Breast epithelium (tissue), 4 donors: ENCODE measurements around the gene C1orf159. TPM values are rescaled to one million over a fixed set of nuclear protein-coding genes. Genes with fewer than 3 reads are reported as not detected.
"Not testable (repeated sequence)": the region's sequence is repeated elsewhere in the genome, so short reads cannot be mapped to it uniquely, and the experiment has no call there.

Experiments
- DNase-seq, 2 donors: peaks; one replicate each; pipeline ENCODE4 v3.0.0-alpha.2; 2019; ENCODE audit warnings: low spot score in 2 of 2
- H3K27ac ChIP-seq, 2 donors: fragments of 200-600 bp; sonication (generic) in 1 of 2; one replicate each; pipeline ENCODE4 v1.5.1; 2016 to 2019; ENCODE audit warnings: mild to moderate bottlenecking in 1 of 2
- H3K27me3 ChIP-seq, 2 donors: fragments of 200-600 bp; sonication (generic) in 1 of 2; one replicate each; pipeline versions ENCODE4 v1.5.1 to v1.6.0; 2017 to 2019; ENCODE audit warnings: control low read depth in 1 of 2, mild to moderate bottlenecking in 1 of 2
- H3K36me3 ChIP-seq: fragments of 200-600 bp; one replicate; pipeline ENCODE4 v1.5.1; 2019
- H3K4me1 ChIP-seq, 2 donors: fragments of 200-600 bp; sonication (generic); one replicate each; pipeline ENCODE4 v1.5.1; 2016 to 2019; ENCODE audit warnings: control low read depth in 1 of 2
- H3K4me3 ChIP-seq, 3 donors: fragments of 200-600 bp; sonication (generic); 1 replicate in 2 of 3; 2 replicates in 1 of 3; pipeline ENCODE4 v1.5.1; 2016 to 2019; ENCODE audit warnings: mild to moderate bottlenecking in 3 of 3, moderate library complexity in 2 of 3
- H3K9me3 ChIP-seq, 2 donors: fragments of 200-600 bp; sonication (generic) in 1 of 2; one replicate each; pipeline ENCODE4 v1.5.1; 2016 to 2019; ENCODE audit warnings: control low read depth in 1 of 2
- POLR2A ChIP-seq: fragments of 450-650 bp; IDR thresholded peaks from one replicate; pipeline ENCODE4 v1.6.1; 2016; ENCODE audit warnings: antibody characterized with exemption, mild to moderate bottlenecking, moderate library complexity
- POLR2AphosphoS5 ChIP-seq, 3 donors: sonication (generic); formaldehyde crosslinking; IDR thresholded peaks; one replicate each; pipeline ENCODE4 v1.6.1; 2017; ENCODE audit warnings: antibody characterized with exemption in 3 of 3
- intact Hi-C: fragments of 100-400 bp; cut with DNase I; formaldehyde crosslinking; loops from one replicate; pipeline ENCODE4 v1.15.1; 2023; ENCODE audit warnings: low total_unique reads
- total RNA-seq, 3 donors: library from RNA; depleted of rRNA; stranded (reverse); fragments of >200 nt; gene quantifications; one replicate each; pipeline ENCODE4 v1.1.0, GENCODE V29; 2016
- TF ChIP-seq, protein P1 (sequence below), 3 donors: fragments of 450-650 bp; IDR thresholded peaks; one replicate each; pipeline ENCODE4 v1.5.1; 2016 to 2017; ENCODE audit warnings: antibody characterized with exemption in 3 of 3, mild to moderate bottlenecking in 3 of 3, moderate library complexity in 3 of 3

Gene C1orf159
- total RNA-seq, 3 donors from 2014 or later = 6.9 to 24.0 (median 12.5) TPM

DNA sequence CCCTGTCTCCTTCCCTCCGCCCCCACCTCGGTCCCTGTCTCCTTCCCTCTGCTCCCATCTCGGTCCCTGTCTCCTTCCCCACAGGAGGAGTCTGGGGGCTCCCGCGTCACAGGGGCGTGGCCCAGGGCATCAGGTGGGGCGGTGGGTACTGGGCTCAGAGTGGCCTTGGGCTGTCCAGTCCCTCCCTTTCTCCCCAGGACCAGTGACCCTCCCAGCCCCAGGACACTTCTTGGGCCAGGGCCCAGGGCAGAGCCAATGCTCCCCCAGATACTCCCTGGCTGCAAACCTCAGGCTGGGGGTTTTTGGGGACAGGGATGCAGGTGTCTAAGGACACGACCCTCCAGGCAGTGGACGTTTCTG lies 35.0 kb downstream of the C1orf159 start:
- no peak overlapping the region for H3K27ac ChIP-seq
- TF ChIP-seq POLR2AphosphoS5 (IDR thresholded peaks at IDR 0.05) = no peak
- no peak for TF ChIP-seq POLR2A
- TF ChIP-seq, protein P1, sequence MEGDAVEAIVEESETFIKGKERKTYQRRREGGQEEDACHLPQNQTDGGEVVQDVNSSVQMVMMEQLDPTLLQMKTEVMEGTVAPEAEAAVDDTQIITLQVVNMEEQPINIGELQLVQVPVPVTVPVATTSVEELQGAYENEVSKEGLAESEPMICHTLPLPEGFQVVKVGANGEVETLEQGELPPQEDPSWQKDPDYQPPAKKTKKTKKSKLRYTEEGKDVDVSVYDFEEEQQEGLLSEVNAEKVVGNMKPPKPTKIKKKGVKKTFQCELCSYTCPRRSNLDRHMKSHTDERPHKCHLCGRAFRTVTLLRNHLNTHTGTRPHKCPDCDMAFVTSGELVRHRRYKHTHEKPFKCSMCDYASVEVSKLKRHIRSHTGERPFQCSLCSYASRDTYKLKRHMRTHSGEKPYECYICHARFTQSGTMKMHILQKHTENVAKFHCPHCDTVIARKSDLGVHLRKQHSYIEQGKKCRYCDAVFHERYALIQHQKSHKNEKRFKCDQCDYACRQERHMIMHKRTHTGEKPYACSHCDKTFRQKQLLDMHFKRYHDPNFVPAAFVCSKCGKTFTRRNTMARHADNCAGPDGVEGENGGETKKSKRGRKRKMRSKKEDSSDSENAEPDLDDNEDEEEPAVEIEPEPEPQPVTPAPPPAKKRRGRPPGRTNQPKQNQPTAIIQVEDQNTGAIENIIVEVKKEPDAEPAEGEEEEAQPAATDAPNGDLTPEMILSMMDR (IDR thresholded peaks at IDR 0.05) = no peak
- H3K4me1 ChIP-seq = peaks cover 0 to 8% of the 10 kb centered on the region in 2 donors
- no peaks in the 10 kb centered on the region for H3K9me3 ChIP-seq
- peak in 1 of 2 donors; percentile 48 for DNase-seq
- no peaks in the 10 kb centered on the region for H3K27me3 ChIP-seq
- intact Hi-C loops = no loop called here
- no peaks in the 10 kb centered on the region for H3K36me3 ChIP-seq
- H3K4me3 ChIP-seq = no peak overlapping the region

DNA sequence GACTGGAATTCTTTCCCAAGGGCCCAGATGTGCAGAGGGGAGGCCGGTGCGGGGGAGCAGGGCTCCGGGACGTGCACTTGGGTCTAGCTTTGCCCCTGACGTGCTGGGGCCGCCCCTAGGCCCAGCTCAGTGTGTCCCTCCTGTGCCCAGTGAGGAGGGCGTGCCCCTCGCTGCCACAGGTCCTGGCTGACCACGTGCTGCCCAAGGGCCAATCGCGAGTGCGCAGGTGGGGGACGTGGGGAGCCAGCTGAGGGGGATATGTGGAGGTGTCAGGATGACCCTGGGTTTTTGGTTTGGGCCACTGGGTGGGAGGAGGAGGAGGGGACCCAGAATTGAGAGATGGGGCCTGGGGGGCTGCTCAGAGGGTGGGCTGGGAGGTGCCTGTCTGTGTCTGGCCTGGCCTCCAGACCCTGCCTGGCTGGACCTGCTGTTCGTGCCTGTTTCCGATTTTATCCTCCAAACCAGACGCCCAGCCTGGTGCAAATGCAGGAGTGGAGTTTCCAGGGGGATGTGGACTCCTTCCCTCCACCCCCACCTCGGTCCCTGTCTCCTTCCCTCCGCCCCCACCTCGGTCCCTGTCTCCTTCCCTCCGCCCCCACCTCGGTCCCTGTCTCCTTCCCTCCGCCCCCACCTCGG lies 35.6 kb downstream of the C1orf159 start:
- peak; percentile 69 to 71 for DNase-seq
- peak overlapping the region in 2 of 3 donors; percentile 48 to 75 for H3K4me3 ChIP-seq
- H3K9me3 ChIP-seq = no peaks in the 10 kb centered on the region
- H3K36me3 ChIP-seq = no peaks in the 10 kb centered on the region
- peaks cover 0 to 8% of the 10 kb centered on the region in 2 donors for H3K4me1 ChIP-seq
- intact Hi-C loops = no loop called here
- peak overlapping the region; percentile 92 to 94 for H3K27ac ChIP-seq
- TF ChIP-seq POLR2AphosphoS5 (IDR thresholded peaks at IDR 0.05) (no peak), POLR2A (no peak)
- TF ChIP-seq, protein P1 (IDR thresholded peaks at IDR 0.05) = no peak
- peaks cover 0 to under 1% of the 10 kb centered on the region in 2 donors for H3K27me3 ChIP-seq

DNA sequence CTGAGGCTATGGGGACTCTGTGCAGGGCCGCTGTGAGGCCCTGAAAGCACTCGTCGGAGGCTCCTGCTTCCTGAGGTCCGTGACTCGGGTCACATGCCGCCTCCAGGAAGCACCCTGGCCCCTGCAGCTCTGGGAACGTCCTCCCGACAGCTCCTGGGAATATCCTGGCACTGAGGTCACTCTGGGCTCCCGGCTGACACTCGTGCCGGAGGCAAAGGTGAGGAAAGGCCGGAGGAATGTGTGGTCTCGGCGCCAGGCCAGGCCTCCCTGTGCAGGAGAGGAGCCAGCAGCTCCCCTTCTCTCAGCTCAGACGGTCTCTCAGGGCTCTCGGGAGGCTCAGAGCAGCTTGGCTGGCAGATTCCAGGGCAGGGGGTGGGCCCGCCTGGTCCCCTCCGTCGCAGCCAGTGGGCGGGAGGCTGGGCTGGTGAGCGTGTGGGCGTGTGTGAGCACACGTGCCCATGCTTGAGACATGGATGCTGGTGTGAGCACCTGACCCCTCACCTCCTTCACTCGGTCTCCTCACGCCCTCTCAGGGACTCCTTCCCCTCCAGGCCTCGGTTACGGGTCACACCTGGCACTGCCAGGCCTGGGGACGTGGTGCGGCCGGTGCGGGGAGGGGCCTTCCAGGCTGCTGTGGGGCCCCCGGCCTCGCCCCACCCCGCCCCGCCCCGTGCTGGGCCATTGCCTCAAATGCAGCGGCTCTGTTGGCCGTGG lies 36.3 kb downstream of the C1orf159 start:
- DNase-seq = peak; percentile 92
- H3K36me3 ChIP-seq = no peaks in the 10 kb centered on the region
- H3K4me3 ChIP-seq = peak overlapping the region in 2 of 3 donors; percentile 48 to 75
- intact Hi-C loops = no loop called here
- peaks cover 0 to 8% of the 10 kb centered on the region in 2 donors for H3K4me1 ChIP-seq
- peak overlapping the region; percentile 92 to 94 for H3K27ac ChIP-seq
- peaks cover 0 to 4% of the 10 kb centered on the region in 2 donors for H3K27me3 ChIP-seq
- no peaks in the 10 kb centered on the region for H3K9me3 ChIP-seq
- TF ChIP-seq, protein P1 (IDR thresholded peaks at IDR 0.05) = no peak
- peak; percentile 53 to 87 (median 75) for TF ChIP-seq POLR2AphosphoS5 (IDR thresholded peaks at IDR 0.05)

DNA sequence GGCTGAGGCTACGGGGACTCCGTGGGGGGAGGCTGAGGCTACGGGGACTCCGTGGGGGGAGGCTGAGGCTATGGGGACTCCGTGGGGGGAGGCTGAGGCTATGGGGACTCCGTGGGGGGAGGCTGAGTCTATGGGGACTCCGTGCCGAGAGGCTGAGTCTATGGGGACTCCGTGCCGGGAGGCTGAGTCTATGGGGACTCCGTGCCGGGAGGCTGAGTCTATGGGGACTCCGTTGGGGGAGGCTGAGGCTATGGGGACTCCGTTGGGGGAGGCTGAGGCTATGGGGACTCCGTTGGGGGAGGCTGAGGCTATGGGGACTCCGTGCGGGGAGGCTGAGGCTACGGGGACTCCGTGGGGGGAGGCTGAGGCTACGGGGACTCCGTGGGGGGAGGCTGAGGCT lies 38.5 kb downstream of the C1orf159 start:
- H3K4me3 ChIP-seq, H3K36me3 ChIP-seq, H3K9me3 ChIP-seq, H3K27ac ChIP-seq, DNase-seq, H3K4me1 ChIP-seq, H3K27me3 ChIP-seq, intact Hi-C loops: not testable (repeated sequence)

DNA sequence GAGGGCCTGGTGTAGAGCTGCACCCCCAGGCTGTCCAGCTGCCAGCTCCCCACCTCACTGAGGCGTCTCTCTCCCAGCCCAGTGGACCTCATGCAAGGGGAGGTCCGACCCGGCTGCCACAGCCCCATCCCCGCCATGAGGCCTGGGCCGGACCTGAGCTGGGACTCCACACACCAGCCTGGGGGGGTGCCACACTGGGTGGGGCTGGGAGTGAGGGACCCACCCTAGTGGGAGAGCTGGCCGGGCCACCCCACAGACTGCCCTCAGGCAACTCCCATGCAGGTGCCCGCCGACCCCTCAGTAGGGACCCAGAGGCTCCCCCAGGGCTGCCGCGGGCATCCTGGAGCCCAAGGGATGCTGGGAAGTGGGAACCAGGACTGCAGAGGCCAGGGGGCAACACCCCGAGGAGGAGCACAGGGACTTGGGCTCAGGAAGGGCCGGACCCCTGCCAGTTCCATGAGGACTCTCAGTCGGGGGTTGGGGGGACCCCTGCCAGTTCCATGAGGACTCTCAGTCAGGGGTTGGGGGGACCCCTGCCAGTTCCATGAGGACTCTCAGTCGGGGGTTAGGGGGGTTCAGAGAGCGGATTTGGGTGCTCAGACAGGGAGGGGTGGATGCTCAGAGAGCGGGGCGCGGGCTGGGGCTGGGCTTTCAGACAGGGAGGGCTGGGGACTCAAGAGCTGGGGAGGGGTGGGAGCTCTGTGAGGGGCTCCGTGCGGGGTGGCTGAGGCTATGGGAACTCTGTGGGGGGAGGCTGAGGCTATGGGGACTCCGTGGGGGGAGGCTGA lies 40.5 kb downstream of the C1orf159 start:
- Histone ChIP-seq H3K27me3 (peaks cover 0 to 4% of the 10 kb centered on the region in 2 donors), H3K4me1 (peaks cover 0 to 8% of the 10 kb centered on the region in 2 donors), H3K27ac (peak overlapping the region; percentile 90 to 91), H3K4me3 (no peak overlapping the region), H3K36me3 (no peaks in the 10 kb centered on the region), H3K9me3 (no peaks in the 10 kb centered on the region)
- intact Hi-C loops = no loop called here
- TF ChIP-seq POLR2AphosphoS5 (IDR thresholded peaks at IDR 0.05) (no peak), POLR2A (no peak)
- TF ChIP-seq, protein P1 (IDR thresholded peaks at IDR 0.05) = no peak
- peak in 1 of 2 donors; percentile 53 for DNase-seq
